HT-29 (cell line): ENCODE measurements around the gene ALOX5AP. TPM values are rescaled to one million over a fixed set of nuclear protein-coding genes. Genes with fewer than 3 reads are reported as not detected.

Experiments used
- DNase-seq: peaks from one replicate; pipeline ENCODE4 v3.0.0-alpha.2; 2015; ENCODE audit warnings: low spot score
- total RNA-seq: library from RNA; depleted of rRNA; stranded (reverse); fragments of >200 nt; shearing (Covaris generic); gene quantifications from 2 replicates; pipeline ENCODE4 v1.2.3, GENCODE V29; 2014; rRNA removed

ALOX5AP gene
- total RNA-seq, 1 experiment from 2014 or later, result 0.41 TPM

DNA sequence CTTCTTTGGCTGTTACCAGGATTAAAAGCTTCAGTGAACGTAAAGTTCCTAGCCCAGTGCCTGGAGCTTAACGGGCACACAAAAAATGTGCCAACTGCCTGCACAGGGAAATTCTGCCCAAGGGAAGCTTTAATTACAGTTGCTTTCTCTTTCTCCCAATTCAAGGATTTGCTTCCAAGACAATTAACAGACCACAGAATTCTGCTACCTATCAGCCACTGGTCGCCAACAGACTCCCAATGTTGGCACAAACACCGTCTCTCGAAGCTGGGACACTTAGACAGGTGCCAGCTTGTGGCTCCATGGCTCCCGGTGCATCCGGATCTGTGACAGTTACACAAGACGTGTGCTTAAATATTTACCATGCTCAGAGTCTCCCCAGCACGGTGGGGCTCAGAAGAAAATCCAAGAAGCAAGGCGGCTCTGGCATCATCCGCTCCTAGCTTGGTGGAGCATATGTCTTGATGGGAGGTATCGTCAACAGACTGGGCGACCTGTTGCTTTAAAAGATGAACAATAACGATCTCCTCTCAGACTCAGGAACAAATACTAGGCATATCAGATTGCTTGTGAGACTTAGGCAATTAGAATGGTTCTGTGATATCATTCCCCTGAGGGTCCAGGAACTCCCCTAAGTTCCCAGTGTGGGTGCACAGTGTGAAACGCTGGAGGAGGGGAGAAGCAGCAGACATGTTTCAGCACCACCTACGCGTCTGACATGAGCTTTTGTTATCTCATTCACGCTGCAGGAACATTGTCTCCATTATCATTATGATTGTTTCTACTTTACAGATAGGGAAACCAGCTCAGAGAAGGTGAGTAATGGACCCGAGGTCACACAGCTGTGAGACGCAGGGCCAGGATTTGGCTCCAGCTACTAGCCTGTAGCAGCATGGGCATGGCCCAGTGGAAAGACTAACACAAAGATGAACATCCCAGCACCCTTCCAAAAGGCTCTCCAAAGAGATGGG lies 61.6 kb downstream of the ALOX5AP start:
- no peak for DNase-seq

- DNase-seq, result no peak
Measured at GRCh38 chr13:30797847-30798535, 62.6 kb downstream of the ALOX5AP start.

DNA sequence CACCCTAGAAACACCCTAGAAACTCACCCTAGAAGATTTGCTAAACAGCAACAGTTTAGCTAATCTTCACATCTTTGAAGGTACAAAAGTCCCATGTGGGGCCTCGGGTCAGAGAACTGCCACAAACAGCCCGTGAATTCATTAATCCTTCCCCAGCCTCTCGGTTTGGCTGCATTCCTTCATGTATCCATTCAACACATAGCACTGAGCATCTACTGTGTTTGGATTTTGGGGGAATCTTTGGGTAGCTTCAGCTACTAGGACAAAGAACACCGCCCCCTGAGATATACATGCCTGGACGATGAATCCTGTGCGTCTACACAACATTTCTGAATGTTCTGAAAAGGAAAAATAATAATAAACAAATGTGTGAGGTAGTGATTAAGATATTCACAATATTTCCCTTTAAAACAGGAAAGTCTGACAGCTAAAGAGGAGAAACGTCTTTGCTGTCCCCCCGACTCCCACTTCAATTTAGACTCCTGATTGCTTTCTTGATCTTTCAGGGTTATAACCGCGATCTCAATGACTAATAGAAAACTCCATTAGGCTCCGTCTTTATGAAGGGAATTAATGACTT lies 63.5 kb downstream of the ALOX5AP start:
- no peak for DNase-seq

GRCh38 chr13:30799356-30799824 lies 64.0 kb downstream of the ALOX5AP start:
- no peak for DNase-seq

DNA sequence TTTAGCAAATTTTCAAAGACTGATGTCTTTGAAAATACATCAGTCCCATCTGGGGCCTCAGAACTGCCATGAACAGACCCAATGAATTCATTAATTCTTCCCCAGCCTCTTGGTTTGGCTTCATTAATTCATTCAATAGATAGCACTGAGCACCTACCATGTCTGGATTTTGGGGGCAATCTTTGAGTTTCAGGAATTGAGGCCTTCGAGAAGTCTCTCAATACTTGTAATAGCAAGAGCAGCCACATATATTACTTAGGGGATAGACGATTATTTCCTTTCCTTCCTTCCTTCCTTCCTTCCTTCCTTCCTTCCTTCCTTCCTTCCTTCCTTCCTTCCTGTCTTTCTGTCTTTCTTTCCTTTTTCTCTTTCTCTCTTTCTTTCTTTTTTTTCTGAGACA lies 64.8 kb downstream of the ALOX5AP start:
- DNase-seq, result no peak

GRCh38 chr13:30802501-30802900 lies 67.2 kb downstream of the ALOX5AP start:
- no peak for DNase-seq

DNA sequence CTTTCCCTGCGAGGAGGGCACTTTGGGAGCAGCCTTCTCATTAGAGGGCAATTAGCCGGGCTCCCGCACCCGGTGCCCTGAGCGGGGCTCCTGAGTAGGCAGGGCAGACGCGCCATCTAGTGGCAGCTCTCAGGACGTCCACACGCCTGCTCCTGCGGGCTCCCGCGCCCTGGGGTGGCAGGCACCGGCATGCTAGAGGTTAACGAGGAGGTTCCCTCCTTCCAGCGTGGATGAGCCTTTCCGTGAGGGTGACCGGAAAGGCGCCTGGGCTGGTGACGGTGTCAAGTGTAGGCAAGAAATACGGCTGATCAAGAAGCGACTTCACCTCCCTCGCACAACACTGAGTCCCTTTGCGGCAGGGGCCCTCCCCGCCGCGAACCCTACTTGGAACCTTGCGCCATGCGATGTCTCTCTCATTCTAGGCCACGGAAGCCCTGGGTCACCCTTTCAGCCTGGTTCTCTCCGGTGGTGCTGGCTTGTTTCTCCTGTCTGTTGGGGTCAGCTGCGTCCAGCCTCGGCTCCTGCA lies 67.7 kb downstream of the ALOX5AP start:
- peak; percentile 99 for DNase-seq

- DNase-seq, result no peak
Measured at GRCh38 chr13:30803749-30804148, 68.4 kb downstream of the ALOX5AP start.

GRCh38 chr13:30804474-30804873 lies 69.1 kb downstream of the ALOX5AP start:
- DNase-seq, result peak; percentile 77

GRCh38 chr13:30805132-30805537 lies 69.8 kb downstream of the ALOX5AP start:
- DNase-seq, result peak; percentile 52

- peak; percentile 95 for DNase-seq
Measured at GRCh38 chr13:30805603-30806011, 70.3 kb downstream of the ALOX5AP start.

DNA sequence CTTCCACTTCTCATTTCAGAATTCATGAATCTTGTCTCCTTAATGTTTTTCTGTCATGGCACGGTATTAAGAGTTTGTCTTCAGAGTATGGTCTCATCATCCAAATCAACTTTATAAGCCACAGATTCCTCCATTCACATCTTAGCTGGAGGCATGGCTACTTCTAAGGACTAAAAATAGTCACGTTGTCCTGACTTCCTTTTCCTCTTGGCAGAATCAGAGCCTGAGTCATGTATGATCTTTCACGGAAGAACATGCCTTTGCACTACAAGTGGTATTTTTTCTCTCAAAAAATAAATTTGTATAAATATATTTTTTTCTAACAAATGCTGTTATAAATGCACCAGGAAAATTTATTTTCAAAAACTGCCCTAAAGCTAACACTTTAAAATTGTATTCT lies 71.4 kb downstream of the ALOX5AP start:
- DNase-seq, result peak; percentile 76

DNA sequence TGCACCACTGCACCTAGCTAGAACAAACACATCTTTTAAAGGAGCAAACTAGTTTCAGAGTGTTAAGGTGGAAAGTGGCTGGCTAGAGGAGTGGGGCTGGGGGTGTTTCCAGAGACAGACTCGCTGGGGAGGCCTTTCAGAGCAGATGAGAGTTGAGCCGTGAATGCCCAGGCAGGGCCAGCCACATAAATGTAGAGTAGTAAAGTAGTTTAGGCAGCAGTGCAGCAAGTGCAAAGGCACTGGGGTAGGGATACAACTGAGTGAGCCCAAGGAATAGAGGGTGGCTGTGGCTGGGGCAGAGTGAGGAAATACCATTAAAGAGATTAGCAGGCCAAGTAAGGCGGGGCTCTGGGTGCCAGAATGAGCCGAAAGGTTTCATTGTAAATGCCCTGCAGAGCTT lies 72.0 kb downstream of the ALOX5AP start:
- peak; percentile 41 for DNase-seq

GRCh38 chr13:30808600-30808999 lies 73.3 kb downstream of the ALOX5AP start:
- peak; percentile 64 for DNase-seq

GRCh38 chr13:30809787-30810186 lies 74.4 kb downstream of the ALOX5AP start:
- DNase-seq, result no peak

- DNase-seq, result no peak
Measured at GRCh38 chr13:30810261-30810701, 74.9 kb downstream of the ALOX5AP start.

- no peak for DNase-seq
Measured at GRCh38 chr13:30810801-30811200, 75.5 kb downstream of the ALOX5AP start.

Other genes starting within 250 kb of the ALOX5AP start
- gene USPL1, start 117.6 kb upstream of the ALOX5AP start, total RNA-seq, result 14.6 and 16.1 TPM in 2 replicates
- gene MEDAG, start 170.7 kb downstream of the ALOX5AP start, total RNA-seq, result not detected in 2 replicates
- gene TEX26, start 197.1 kb downstream of the ALOX5AP start, total RNA-seq, result not detected in 2 replicates